Choroid plexus epithelial cell (primary cell): Measurements from ENCODE around the gene MXRA8.
"Not testable (repeated sequence)": the region's sequence is repeated elsewhere in the genome, so short reads cannot be mapped to it uniquely, and the experiment has no call there.

Experiments
- DNase-seq: peaks from one replicate; pipeline ENCODE4 v3.0.0-alpha.2; 2010; ENCODE audit warnings: low read depth
- H3K4me3 ChIP-seq: 2 replicates; pipeline ENCODE4 v1.5.1; 2011; ENCODE audit warnings: low read depth, mild to moderate bottlenecking, control low read depth, low read length, moderate library complexity
- CTCF ChIP-seq: conservative IDR thresholded peaks from 2 replicates; pipeline ENCODE4 v1.5.1; 2011; ENCODE audit warnings: low read depth, mild to moderate bottlenecking, control low read depth, inconsistent platforms, low read length, moderate library complexity

MXRA8 gene

GRCh38 chr1:1388078-1388472, 29.7 kb upstream of the MXRA8 start:
- H3K4me3 ChIP-seq, result no peak overlapping the region
- no peak for TF ChIP-seq CTCF
- DNase-seq, result no peak

- DNase-seq, result no peak
- no peak for TF ChIP-seq CTCF
These were observed 29.0 kb upstream of the MXRA8 start for GRCh38 chr1:1387098-1388077.

GRCh38 chr1:1385931-1386330, 27.6 kb upstream of the MXRA8 start:
- H3K4me3 ChIP-seq, result no peak overlapping the region
- no peak for DNase-seq
- TF ChIP-seq CTCF, result no peak

More at GRCh38 chr1:1387098-1388077, 29.0 kb upstream of the MXRA8 start:
- no peak overlapping the region for H3K4me3 ChIP-seq

GRCh38 chr1:1385339-1385738, 27.0 kb upstream of the MXRA8 start:
- not testable (repeated sequence) for H3K4me3 ChIP-seq, DNase-seq

GRCh38 chr1:1381294-1381693, 22.9 kb upstream of the MXRA8 start:
- no peak overlapping the region for H3K4me3 ChIP-seq
- DNase-seq, result no peak
- no peak for TF ChIP-seq CTCF

GRCh38 chr1:1380860-1381259, 22.5 kb upstream of the MXRA8 start:
- DNase-seq, result no peak
- no peak for TF ChIP-seq CTCF
- H3K4me3 ChIP-seq, result no peak overlapping the region

- TF ChIP-seq CTCF, result no peak
- H3K4me3 ChIP-seq, result no peak overlapping the region
- no peak for DNase-seq
These were observed 19.3 kb upstream of the MXRA8 start for GRCh38 chr1:1377540-1378205.
